Body of pancreas (tissue), 4 donors: ENCODE measurements around the gene PIK3AP1. TPM values are rescaled to one million over a fixed set of nuclear protein-coding genes. Genes with fewer than 3 reads are reported as not detected.

ENCODE experiments used
- ATAC-seq: fragments of 150-250 bp; one replicate; pipeline ENCODE4 v1.9.1; 2016
- DNase-seq, 4 donors: peaks; one replicate each; pipeline ENCODE4 v3.0.0-alpha.2; 2019
- H3K27ac ChIP-seq, 4 donors: fragments of 200-600 bp; sonication (generic); 1 replicate in 3 of 4; 2 replicates in 1 of 4; pipeline versions ENCODE4 v1.5.1 to v1.6.1; 2016 to 2019; ENCODE audit warnings: mild to moderate bottlenecking in 1 of 4, mixed read lengths in 1 of 4, moderate library complexity in 1 of 4
- H3K27me3 ChIP-seq, 2 donors: fragments of 200-600 bp; sonication (generic); one replicate each; pipeline ENCODE4 v1.6.0; 2016; ENCODE audit warnings: mild to moderate bottlenecking in 1 of 2
- H3K36me3 ChIP-seq, 2 donors: fragments of 200-600 bp; sonication (generic); replicated peaks in 1 of 2; 2 replicates each; pipeline ENCODE4 v1.5.1; 2016; ENCODE audit warnings: low read depth in 2 of 2; ENCODE audit not compliant: insufficient read depth in 1 of 2
- H3K4me1 ChIP-seq: fragments of 200-600 bp; sonication (generic); one replicate; pipeline ENCODE4 v1.6.0; 2016
- H3K4me3 ChIP-seq, 2 donors: fragments of 200-600 bp; sonication (generic); 1 replicate in 1 of 2; 2 replicates in 1 of 2; pipeline ENCODE4 v1.5.1; 2016 to 2019
- H3K9me3 ChIP-seq, 3 donors: fragments of 200-600 bp; sonication (generic); 1 replicate in 2 of 3; 2 replicates in 1 of 3; pipeline ENCODE4 v1.5.1; 2016
- POLR2A ChIP-seq, 3 donors: fragments of 450-650 bp; IDR thresholded peaks; one replicate each; pipeline ENCODE4 v1.6.1; 2016; ENCODE audit warnings: antibody characterized with exemption in 3 of 3, mild to moderate bottlenecking in 2 of 3
- WGBS, 2 donors: methylation state at CpG; one replicate each; pipeline ENCODE4 v1.1.5; 2017; 5-methylcytosine and 5-hydroxymethylcytosine counted together
- intact Hi-C: fragments of 100-400 bp; cut with DNase I; formaldehyde crosslinking; loops from one replicate; pipeline ENCODE4 v1.15.1; 2023
- total RNA-seq, 2 donors: library from RNA; depleted of rRNA; stranded (reverse); fragments of >200 nt; gene quantifications; one replicate each; pipeline ENCODE4 v1.1.0, GENCODE V29; 2016
- TF ChIP-seq, protein P1 (sequence below), 7 experiments: fragments of 450-650 bp in 4 of 7; fragments of 200-600 bp in 3 of 7; sonication (generic) in 3 of 7; IDR thresholded peaks; one replicate each; pipeline ENCODE4 v1.5.1; 2016 to 2019; ENCODE audit warnings: antibody characterized with exemption in 7 of 7

Gene PIK3AP1
- 10 to 100 TPM; 28.0 to 37.2 TPM for total RNA-seq

GRCh38 chr10:96720422-96721206 is at the start of gene PIK3AP1:
Gene PIK3AP1 (minus strand): TSS chr10:96720514. CDS start chr10:96720394, 120 bp downstream.
- intact Hi-C loops, result no loop called here
- peak; percentile 65 to 75 (median 70) for DNase-seq
- WGBS, 2 donors, result 1 to 11% methylated on average over 6 to 49 of the region's 52 CpGs

DNA sequence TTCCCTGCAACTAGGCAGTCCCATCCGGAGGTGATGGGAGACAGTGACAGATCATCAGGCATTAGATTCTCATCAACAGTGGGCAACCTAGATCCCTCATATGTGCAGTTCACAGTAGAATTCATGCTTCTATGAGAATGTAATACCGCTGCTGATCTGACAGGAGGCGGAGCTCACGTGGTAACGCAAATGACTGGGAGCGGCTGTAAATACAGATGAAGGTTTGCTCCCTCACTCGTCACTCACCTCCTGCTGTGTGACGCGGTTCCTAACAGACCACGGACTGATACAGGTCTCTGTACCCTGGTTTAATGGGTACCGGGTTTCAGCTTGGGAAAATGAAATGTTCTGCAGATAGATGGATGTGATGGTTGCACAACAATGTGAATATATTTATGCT is 47.8 kb upstream of the PIK3AP1 start:
- H3K4me3 ChIP-seq, result no peak overlapping the region
- TF ChIP-seq, protein P1, sequence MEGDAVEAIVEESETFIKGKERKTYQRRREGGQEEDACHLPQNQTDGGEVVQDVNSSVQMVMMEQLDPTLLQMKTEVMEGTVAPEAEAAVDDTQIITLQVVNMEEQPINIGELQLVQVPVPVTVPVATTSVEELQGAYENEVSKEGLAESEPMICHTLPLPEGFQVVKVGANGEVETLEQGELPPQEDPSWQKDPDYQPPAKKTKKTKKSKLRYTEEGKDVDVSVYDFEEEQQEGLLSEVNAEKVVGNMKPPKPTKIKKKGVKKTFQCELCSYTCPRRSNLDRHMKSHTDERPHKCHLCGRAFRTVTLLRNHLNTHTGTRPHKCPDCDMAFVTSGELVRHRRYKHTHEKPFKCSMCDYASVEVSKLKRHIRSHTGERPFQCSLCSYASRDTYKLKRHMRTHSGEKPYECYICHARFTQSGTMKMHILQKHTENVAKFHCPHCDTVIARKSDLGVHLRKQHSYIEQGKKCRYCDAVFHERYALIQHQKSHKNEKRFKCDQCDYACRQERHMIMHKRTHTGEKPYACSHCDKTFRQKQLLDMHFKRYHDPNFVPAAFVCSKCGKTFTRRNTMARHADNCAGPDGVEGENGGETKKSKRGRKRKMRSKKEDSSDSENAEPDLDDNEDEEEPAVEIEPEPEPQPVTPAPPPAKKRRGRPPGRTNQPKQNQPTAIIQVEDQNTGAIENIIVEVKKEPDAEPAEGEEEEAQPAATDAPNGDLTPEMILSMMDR (IDR thresholded peaks at IDR 0.05), result no peak
- TF ChIP-seq POLR2A (IDR thresholded peaks at IDR 0.05), result no peak
- ATAC-seq (no peak), DNase-seq (no peak)
- intact Hi-C loops, result loop anchor here (5.0 to 10.0 kb wide), 2 partner anchors 57 to 259 kb away; no protein-coding TSS in a partner anchor
- no peaks in the 10 kb centered on the region for H3K27me3 ChIP-seq
- no peaks in the 10 kb centered on the region for H3K36me3 ChIP-seq
- 84 to 90% methylated on average over 11 of the region's 11 CpGs for WGBS, 2 donors
- peaks cover 0 to 8% (median 0%) of the 10 kb centered on the region in 3 donors for H3K9me3 ChIP-seq
- no peaks in the 10 kb centered on the region for H3K4me1 ChIP-seq
- H3K27ac ChIP-seq, result no peak overlapping the region

More at GRCh38 chr10:96720422-96721206, at the start of gene PIK3AP1:
- Histone ChIP-seq H3K27ac (peak within 1 kb of the TSS; percentile 25 to 80 (median 77)), H3K4me1 (peaks cover 44% of the 10 kb centered on the region), H3K4me3 (peak within 1 kb of the TSS; percentile 33 to 44), H3K36me3 (no peaks in the 10 kb centered on the region), H3K9me3 (no peaks in the 10 kb centered on the region), H3K27me3 (no peaks in the 10 kb centered on the region)
- peak in 1 of 3 donors; percentile 3 for TF ChIP-seq POLR2A (IDR thresholded peaks at IDR 0.05)
- TF ChIP-seq, protein P1 (IDR thresholded peaks at IDR 0.05), result peak in 1 of 7 experiments; percentile 4
- ATAC-seq, result peak; percentile 79

GRCh38 chr10:96767611-96768010 is 47.3 kb upstream of the PIK3AP1 start:
- Histone ChIP-seq H3K36me3 (no peaks in the 10 kb centered on the region), H3K4me1 (no peaks in the 10 kb centered on the region), H3K27ac (no peak overlapping the region), H3K27me3 (no peaks in the 10 kb centered on the region), H3K9me3 (peaks cover 0 to 4% (median 0%) of the 10 kb centered on the region in 3 donors), H3K4me3 (no peak overlapping the region)
- no peak for ATAC-seq
- no peak for DNase-seq
- no peak for TF ChIP-seq POLR2A (IDR thresholded peaks at IDR 0.05)
- TF ChIP-seq, protein P1 (IDR thresholded peaks at IDR 0.05), result no peak
- WGBS, 2 donors, result 76 to 88% methylated on average over 2 of the region's 2 CpGs
- intact Hi-C loops, result loop anchor here (5.0 to 10.0 kb wide), 2 partner anchors 57 to 260 kb away; no protein-coding TSS in a partner anchor

- ATAC-seq, result peak; percentile 74
- H3K36me3 ChIP-seq, result no peaks in the 10 kb centered on the region
- DNase-seq, result peak; percentile 70 to 83 (median 74)
- intact Hi-C loops, result loop anchor here (5.0 to 10.0 kb wide), 2 partner anchors 59 to 262 kb away; no protein-coding TSS in a partner anchor
- no peak for TF ChIP-seq POLR2A (IDR thresholded peaks at IDR 0.05)
- TF ChIP-seq, protein P1 (IDR thresholded peaks at IDR 0.05), result peak; percentile 56 to 85 (median 78)
- H3K27ac ChIP-seq, result no peak overlapping the region
- H3K4me1 ChIP-seq, result no peaks in the 10 kb centered on the region
- H3K27me3 ChIP-seq, result no peaks in the 10 kb centered on the region
- no peak overlapping the region for H3K4me3 ChIP-seq
- no peaks in the 10 kb centered on the region for H3K9me3 ChIP-seq
- WGBS, 2 donors, result 31 to 37% methylated on average over 9 of the region's 9 CpGs
Observed at GRCh38 chr10:96765406-96766240, 45.3 kb upstream of the PIK3AP1 start.
